Natural killer cell (primary cell): ENCODE data around the gene DENND10. TPM values are rescaled to one million over a fixed set of nuclear protein-coding genes. Genes with fewer than 3 reads are reported as not detected.
"Not testable (repeated sequence)": the region's sequence is repeated elsewhere in the genome, so short reads cannot be mapped to it uniquely, and the experiment has no call there.

Experiments used
- ATAC-seq, 3 donors: fragments of 150-1000 bp in 2 of 3; fragments of 200-7000 bp in 1 of 3; cut with Tn5 transposase; 1 replicate in 1 of 3; 2 replicates in 2 of 3; pipeline ENCODE4 v1.10.0; 2021; ENCODE audit warnings: mild to moderate bottlenecking in 2 of 3, moderate library complexity in 2 of 3
- DNase-seq, 2 donors: peaks; one replicate each; pipeline versions ENCODE4 v3.0.0 to v3.0.0-alpha.2; 2013 to 2021; ENCODE audit warnings: mixed read lengths in 1 of 2
- H3K27ac ChIP-seq: one replicate; pipeline ENCODE4 v1.5.1; 2013; ENCODE audit warnings: mild to moderate bottlenecking, low read length
- H3K27me3 ChIP-seq: one replicate; pipeline ENCODE4 v1.6.1; 2013; ENCODE audit warnings: low read length; ENCODE audit not compliant: control insufficient read depth, insufficient read depth
- H3K36me3 ChIP-seq: one replicate; pipeline ENCODE4 v1.6.1; 2013; ENCODE audit warnings: low read length; ENCODE audit not compliant: control insufficient read depth, insufficient read depth
- H3K4me1 ChIP-seq: one replicate; pipeline ENCODE4 v1.6.1; 2013; ENCODE audit warnings: low read length; ENCODE audit not compliant: control insufficient read depth, insufficient read depth
- H3K4me3 ChIP-seq: one replicate; pipeline ENCODE4 v1.5.1; 2013; ENCODE audit warnings: low read length
- H3K9me3 ChIP-seq: one replicate; pipeline ENCODE4 v1.6.1; 2013; ENCODE audit warnings: low read length; ENCODE audit not compliant: control insufficient read depth, insufficient read depth
- H3K27ac Mint-ChIP-seq, 2 donors: one replicate each; pipeline ENCODE4 v1.8.0; 2022; ENCODE audit warnings: mild to moderate bottlenecking in 2 of 2, mixed read lengths in 2 of 2, moderate library complexity in 1 of 2
- H3K27me3 Mint-ChIP-seq, 2 donors: one replicate each; pipeline ENCODE4 v1.8.0; 2022; ENCODE audit warnings: low read depth in 2 of 2, mixed read lengths in 2 of 2
- H3K36me3 Mint-ChIP-seq: one replicate; pipeline ENCODE4 v1.8.0; 2022; ENCODE audit warnings: mixed read lengths
- H3K4me1 Mint-ChIP-seq, 2 donors: one replicate each; pipeline ENCODE4 v1.8.0; 2022; ENCODE audit warnings: mixed read lengths in 2 of 2
- H3K4me3 Mint-ChIP-seq: one replicate; pipeline ENCODE4 v1.8.0; 2022; ENCODE audit warnings: mild to moderate bottlenecking, moderate library complexity, mixed read lengths
- H3K9me3 Mint-ChIP-seq, 2 donors: one replicate each; pipeline ENCODE4 v1.8.0; 2022; ENCODE audit warnings: mixed read lengths in 2 of 2
- WGBS: methylation state at CpG from one replicate; pipeline ENCODE4 v1.1.7; 2013; ENCODE audit warnings: missing lambda C conversion rate; ENCODE audit not compliant: insufficient coverage; 5-methylcytosine and 5-hydroxymethylcytosine counted together
- intact Hi-C: fragments of 100-400 bp; cut with micrococcal nuclease; formaldehyde crosslinking; loops from one replicate; pipeline ENCODE4 v1.14.2; 2022
- total RNA-seq, 4 donors: library from RNA; stranded (reverse); fragments of 120-200 nt in 1 of 4; gene quantifications; one replicate each; pipeline versions ENCODE4 v1.2.3 to v1.2.4, GENCODE V29; 2013 to 2022
- TF ChIP-seq, protein P1 (sequence below): fragments of 200-600 bp; IDR thresholded peaks from one replicate; pipeline ENCODE4 v1.8.0; 2022; ENCODE audit warnings: antibody characterized with exemption

The DENND10 gene
- total RNA-seq, 3 donors from 2014 or later (not counting 1 experiment from before 2014, with no cell fraction given), result 24.0 to 42.4 (median 33.9) TPM

DNA sequence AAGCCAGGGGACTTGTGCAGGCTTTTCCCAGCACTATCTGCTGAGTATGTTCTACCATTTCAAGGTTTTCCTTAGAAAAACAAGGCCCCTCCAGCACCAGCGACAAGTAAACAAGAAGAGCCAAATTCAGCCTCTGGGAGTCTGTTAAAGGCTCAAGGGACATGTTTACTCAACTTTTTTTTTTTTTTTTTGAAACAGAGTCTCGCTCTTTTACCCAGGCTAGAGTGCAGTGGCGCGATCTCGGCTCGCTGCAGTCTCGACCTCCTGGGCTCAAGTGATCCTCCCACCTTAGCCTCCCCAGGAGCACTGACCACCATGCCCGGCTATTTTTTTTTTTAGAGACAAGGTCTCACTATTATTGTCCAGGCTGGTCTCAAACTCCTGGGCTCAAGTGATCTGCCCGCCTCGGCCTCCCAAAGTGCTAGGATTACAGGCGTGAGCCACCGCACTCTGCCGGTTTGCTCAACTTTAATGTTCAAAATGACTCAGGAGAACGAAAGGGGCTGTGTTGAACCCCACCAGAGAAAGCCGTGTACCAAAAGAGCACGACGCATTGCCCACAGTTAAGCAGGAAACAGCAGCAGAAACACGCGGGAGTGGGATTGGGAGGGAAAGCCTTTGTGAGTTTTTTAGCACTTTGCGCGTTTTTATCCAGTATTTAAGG is 73.9 kb downstream of the DENND10 start:
- Mint-ChIP-seq H3K27ac (peak overlapping the region; percentile 87 to 98), H3K4me1 (peaks cover 6 to 13% of the 10 kb centered on the region in 2 donors), H3K36me3 (no peaks in the 10 kb centered on the region), H3K4me3 (peak overlapping the region; percentile 97), H3K9me3 (no peaks in the 10 kb centered on the region), H3K27me3 (no peaks in the 10 kb centered on the region)
- peak; percentile 1 to 18 (median 10) for ATAC-seq
- Histone ChIP-seq H3K27ac (peak overlapping the region; percentile 75), H3K9me3 (no peaks in the 10 kb centered on the region), H3K27me3 (no peaks in the 10 kb centered on the region), H3K36me3 (peaks cover 8% of the 10 kb centered on the region), H3K4me3 (peak overlapping the region; percentile 96), H3K4me1 (peaks cover 19% of the 10 kb centered on the region)
- intact Hi-C loops, result loop anchor here (1.0 to 5.0 kb wide), 3 partner anchors 13 to 96 kb away; partner anchors contain the start of genes EIF3A, GRK5 and SFXN4
- TF ChIP-seq, protein P1, sequence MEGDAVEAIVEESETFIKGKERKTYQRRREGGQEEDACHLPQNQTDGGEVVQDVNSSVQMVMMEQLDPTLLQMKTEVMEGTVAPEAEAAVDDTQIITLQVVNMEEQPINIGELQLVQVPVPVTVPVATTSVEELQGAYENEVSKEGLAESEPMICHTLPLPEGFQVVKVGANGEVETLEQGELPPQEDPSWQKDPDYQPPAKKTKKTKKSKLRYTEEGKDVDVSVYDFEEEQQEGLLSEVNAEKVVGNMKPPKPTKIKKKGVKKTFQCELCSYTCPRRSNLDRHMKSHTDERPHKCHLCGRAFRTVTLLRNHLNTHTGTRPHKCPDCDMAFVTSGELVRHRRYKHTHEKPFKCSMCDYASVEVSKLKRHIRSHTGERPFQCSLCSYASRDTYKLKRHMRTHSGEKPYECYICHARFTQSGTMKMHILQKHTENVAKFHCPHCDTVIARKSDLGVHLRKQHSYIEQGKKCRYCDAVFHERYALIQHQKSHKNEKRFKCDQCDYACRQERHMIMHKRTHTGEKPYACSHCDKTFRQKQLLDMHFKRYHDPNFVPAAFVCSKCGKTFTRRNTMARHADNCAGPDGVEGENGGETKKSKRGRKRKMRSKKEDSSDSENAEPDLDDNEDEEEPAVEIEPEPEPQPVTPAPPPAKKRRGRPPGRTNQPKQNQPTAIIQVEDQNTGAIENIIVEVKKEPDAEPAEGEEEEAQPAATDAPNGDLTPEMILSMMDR, result no peak
- 24% methylated on average over 21 of the region's 21 CpGs for WGBS
- no peak for DNase-seq

- peaks cover 6% of the 10 kb centered on the region for H3K36me3 ChIP-seq
- ATAC-seq, result peak; percentile 98 to 99 (median 99)
- DNase-seq, result peak; percentile 90 to 94
- H3K4me3 ChIP-seq, result peak within 1 kb of the TSS; percentile 96
- Mint-ChIP-seq H3K36me3 (no peaks in the 10 kb centered on the region), H3K4me1 (peaks cover 6 to 13% of the 10 kb centered on the region in 2 donors), H3K27ac (peak within 1 kb of the TSS; percentile 87 to 98), H3K4me3 (peak within 1 kb of the TSS; percentile 97), H3K27me3 (no peaks in the 10 kb centered on the region), H3K9me3 (no peaks in the 10 kb centered on the region)
- no peaks in the 10 kb centered on the region for H3K27me3 ChIP-seq
- peak within 1 kb of the TSS; percentile 75 for H3K27ac ChIP-seq
- H3K4me1 ChIP-seq, result peaks cover 19% of the 10 kb centered on the region
- H3K9me3 ChIP-seq, result no peaks in the 10 kb centered on the region
- TF ChIP-seq, protein P1, result peak; percentile 14
- 0% methylated on average over 45 of the region's 45 CpGs for WGBS
- intact Hi-C loops, result loop anchor here (1.0 to 5.0 kb wide), 3 partner anchors 13 to 96 kb away; partner anchors contain the start of genes EIF3A, GRK5 and SFXN4
Observed at GRCh38 chr10:119178372-119179119, 74.6 kb downstream of the DENND10 start, which contains the start of gene PRDX3. Gene PRDX3, minus strand, starts transcription at chr10:119178812. Its CDS starts 22 bp downstream, at chr10:119178790.

DNA sequence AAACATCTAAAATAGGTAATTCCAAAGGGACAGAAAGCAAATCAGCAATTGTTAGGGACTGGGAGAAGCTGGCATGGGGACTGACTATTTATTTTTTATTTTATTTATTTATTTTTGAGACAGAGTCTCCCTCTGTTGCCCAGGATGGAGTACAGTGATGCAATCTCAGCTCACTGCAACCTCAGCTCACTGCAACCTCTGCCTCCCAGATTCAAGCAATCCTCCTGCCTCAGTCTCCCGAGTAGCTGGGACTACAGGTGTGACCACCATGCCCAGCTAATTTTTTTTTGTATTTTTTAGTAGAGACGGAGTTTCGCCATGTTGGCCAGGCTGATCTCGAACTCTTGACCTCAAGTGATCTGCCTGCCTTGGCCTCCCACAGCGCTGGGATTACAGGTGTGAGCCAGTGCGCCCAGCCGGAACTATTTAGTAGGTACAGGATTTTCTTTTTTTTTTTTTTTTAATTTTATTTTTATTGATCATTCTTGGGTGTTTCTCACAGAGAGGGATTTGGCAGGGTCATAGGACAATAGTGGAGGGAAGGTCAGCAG is 77.0 kb downstream of the DENND10 start:
- H3K27ac ChIP-seq, H3K27me3 ChIP-seq, H3K4me3 ChIP-seq, H3K36me3 ChIP-seq, H3K36me3 Mint-ChIP-seq, H3K9me3 ChIP-seq, DNase-seq, H3K4me3 Mint-ChIP-seq, H3K27me3 Mint-ChIP-seq, H3K9me3 Mint-ChIP-seq, H3K27ac Mint-ChIP-seq, intact Hi-C loops, ATAC-seq: not testable (repeated sequence)
- peaks cover 19% of the 10 kb centered on the region for H3K4me1 ChIP-seq
- peaks cover 6 to 13% of the 10 kb centered on the region in 2 donors for H3K4me1 Mint-ChIP-seq
- 96% methylated on average over 5 of the region's 7 CpGs for WGBS
